Endothelial cell of umbilical vein (primary cell): ENCODE results near the gene ATG101. TPM values are rescaled to one million over a fixed set of nuclear protein-coding genes. Genes with fewer than 3 reads are reported as not detected.
A peak's percentile ranks its signal among the peaks of the same experiment; 100 is the strongest.

Source experiments
- BruUV-seq: library from RNA; stranded (reverse); fragments of 400-500 nt; replicated peaks from 2 replicates; lab custom pipeline; 2021; lab: Mats Ljungman, UMichigan
- CTCF ChIA-PET: fragments of 300-600, 350-600 bp; sonication (Branson Sonifier 250); formaldehyde crosslinking; loops from one replicate; lab custom pipeline; 2021; ENCODE audit warnings: antibody characterized with exemption, inconsistent platforms; lab: Charles Lee
- POLR2A ChIA-PET: fragments of 300-600, 350-600 bp; sonication (Branson Sonifier 250); formaldehyde crosslinking; loops from one replicate; lab custom pipeline; 2021; ENCODE audit warnings: antibody characterized with exemption, inconsistent platforms; lab: Charles Lee
- DNase-seq: peaks from one replicate; pipeline ENCODE4 v3.0.0-alpha.2; 2011; ENCODE audit warnings: low read depth, low spot score
- FAIRE-seq: peaks from 2 replicates; lab custom pipeline; 2011; peaks lifted over from hg19 to GRCh38; lab: Jason Lieb, UNC
- H2AFZ ChIP-seq: 2 replicates; pipeline ENCODE4 v1.6.0; 2012; ENCODE audit warnings: low read depth, low read length, control low read depth, inconsistent platforms
- H3K27ac ChIP-seq: 2 replicates; pipeline ENCODE4 v1.5.1; 2011; ENCODE audit warnings: low read depth, mild to moderate bottlenecking, control low read depth, low read length, moderate library complexity; ENCODE audit not compliant: insufficient read depth
- H3K27me3 ChIP-seq, 2 experiments: 2 replicates each; pipeline versions ENCODE4 v1.6.0 to v1.6.1; 2011; ENCODE audit warnings: low read length in 2 of 2, mixed read lengths in 1 of 2; ENCODE audit not compliant: control insufficient read depth in 2 of 2, insufficient read depth in 2 of 2
- H3K36me3 ChIP-seq, 2 experiments: 2 replicates in 1 of 2; 3 replicates in 1 of 2; pipeline ENCODE4 v1.5.1; 2011; ENCODE audit warnings: low read length in 2 of 2, mild to moderate bottlenecking in 1 of 2, moderate library complexity in 1 of 2; ENCODE audit not compliant: control insufficient read depth in 2 of 2, insufficient read depth in 2 of 2; ENCODE audit errors: extremely low read depth in 1 of 2
- H3K4me1 ChIP-seq: 3 replicates; pipeline ENCODE4 v1.5.1; 2011; ENCODE audit warnings: mild to moderate bottlenecking, low read length; ENCODE audit not compliant: control insufficient read depth, insufficient read depth; ENCODE audit errors: extremely low read depth
- H3K4me2 ChIP-seq: 2 replicates; pipeline ENCODE4 v1.6.1; 2011; ENCODE audit warnings: low read length, control low read depth, mixed read lengths; ENCODE audit not compliant: insufficient read depth
- H3K4me3 ChIP-seq, 3 experiments: fragments of 200-600 bp in 1 of 3; sonication (generic), shearing (Covaris generic) in 1 of 3; replicated peaks in 1 of 3; 2 replicates each; pipeline ENCODE4 v1.5.1; 2011 to 2016; ENCODE audit warnings: control low read depth in 3 of 3, low read length in 3 of 3, mild to moderate bottlenecking in 2 of 3, inconsistent platforms in 1 of 3, low read depth in 1 of 3, moderate library complexity in 1 of 3; ENCODE audit not compliant: insufficient read depth in 1 of 3
- H3K79me2 ChIP-seq: 2 replicates; pipeline ENCODE4 v1.6.0; 2012; ENCODE audit warnings: low read length, inconsistent platforms; ENCODE audit not compliant: control insufficient read depth, insufficient read depth
- H3K9ac ChIP-seq: replicated peaks from 2 replicates; pipeline ENCODE3; 2011; ENCODE audit warnings: low read length, control low read depth; ENCODE audit not compliant: insufficient read depth; ENCODE audit errors: extremely low read depth
- H3K9me1 ChIP-seq: replicated peaks from 3 replicates; pipeline ENCODE4 v1.6.0; 2011; ENCODE audit warnings: mild to moderate bottlenecking, low read length; ENCODE audit not compliant: control insufficient read depth, insufficient read depth; ENCODE audit errors: extremely low read depth
- H3K9me3 ChIP-seq: replicated peaks from 2 replicates; pipeline ENCODE4 v1.5.1; 2012; ENCODE audit warnings: low read length, inconsistent platforms; ENCODE audit not compliant: control insufficient read depth, insufficient read depth
- H4K20me1 ChIP-seq: replicated peaks from 2 replicates; pipeline ENCODE3; 2011; ENCODE audit warnings: mild to moderate bottlenecking, low read length; ENCODE audit not compliant: control insufficient read depth, insufficient read depth; ENCODE audit errors: extremely low read depth
- CTCF ChIP-seq, 2 donors: IDR thresholded peaks; 1 replicate in 1 of 2; 2 replicates in 1 of 2; pipeline ENCODE4 v1.5.1; 2011; ENCODE audit warnings: low read length in 2 of 2, mild to moderate bottlenecking in 2 of 2, moderate library complexity in 2 of 2, control low read depth in 1 of 2, inconsistent platforms in 1 of 2, low read depth in 1 of 2; ENCODE audit not compliant: insufficient read depth in 1 of 2; ENCODE audit errors: extremely low read depth in 1 of 2
- GATA2 ChIP-seq: IDR thresholded peaks from 2 replicates; pipeline ENCODE4 v1.7.0; 2011; ENCODE audit warnings: low read depth, mild to moderate bottlenecking, moderate library complexity, mixed read lengths, low read length; ENCODE audit not compliant: insufficient read length, insufficient read depth
- MAX ChIP-seq: IDR thresholded peaks from 2 replicates; pipeline ENCODE4 v1.6.1; 2011; ENCODE audit not compliant: insufficient read depth, insufficient read length
- MYC ChIP-seq: IDR thresholded peaks from one replicate; pipeline ENCODE4 v1.6.1; 2011; ENCODE audit warnings: mild to moderate bottlenecking, low read depth, low read length
- dilution Hi-C: fragments of 300-500 bp; cut with MboI; formaldehyde crosslinking; loops from one replicate; pipeline ENCODE4 v1.15.0; 2019; ENCODE audit warnings: low sequenced_read_pairs; ENCODE audit not compliant: extremely low pct_ligation_motif_present
- intact Hi-C: fragments of 100-400 bp; cut with micrococcal nuclease; formaldehyde crosslinking; loops from one replicate; pipeline ENCODE4 v1.10.0; 2022
- polyA plus RNA-seq, 4 experiments: library from polyadenylated mRNA; depleted of rRNA in 3 of 4; stranded (reverse) in 3 of 4; unstranded in 1 of 4; fragments of >200 nt; gene quantifications; 2 replicates each; pipeline versions ENCODE4 v1.2.1 to v1.2.3, GENCODE V29; 2011 to 2012; ENCODE audit warnings: missing spikeins in 1 of 4
- total RNA-seq: library from RNA; stranded (reverse); gene quantifications from 2 replicates; pipeline ENCODE4 v1.2.3, GENCODE V29; 2021

The ATG101 gene
- total and polyA plus RNA-seq, 2 donors (not counting 3 experiments of a cell fraction or from before 2014, with no cell fraction given), result 41.6 to 78.4 TPM

GRCh38 chr12:52033446-52034140 is 36.2 kb upstream of the ATG101 start:
- H3K9me1 ChIP-seq, result no peaks in the 10 kb centered on the region
- H3K27me3 ChIP-seq, result no peaks in the 10 kb centered on the region
- DNase-seq, result no peak
- FAIRE-seq, result no peak
- H4K20me1 ChIP-seq, result no peaks in the 10 kb centered on the region
- H3K36me3 ChIP-seq, result no peaks in the 10 kb centered on the region
- H3K4me2 ChIP-seq, result peak overlapping the region; percentile 26
- no peaks in the 10 kb centered on the region for H3K9me3 ChIP-seq
- no peaks in the 10 kb centered on the region for H3K79me2 ChIP-seq
- peaks cover 26% of the 10 kb centered on the region for H3K4me1 ChIP-seq
- H3K4me3 ChIP-seq, result peak overlapping the region in 2 of 3 experiments; percentile 14 to 30
- H3K9ac ChIP-seq, result peak overlapping the region; percentile 78
- BruUV-seq, result TSS peak; percentile 98
- intact Hi-C loops, result loop anchor here (1.0 kb wide), 2 partner anchors 18 to 36 kb away; partner anchors contain the start of genes ATG101 and NR4A1
- peak overlapping the region; percentile 74 for H3K27ac ChIP-seq
- dilution Hi-C loops, result no loop called here
- no peak overlapping the region for H2AFZ ChIP-seq
- ChIA-PET CTCF (interaction anchor here (0.8 to 6.7 kb wide), 22 partner anchors 8 to 837 kb away, joined by 3 to 68 read pairs (median 6); partner anchors contain the start of genes ATG101, NR4A1 and TAMALIN), POLR2A (interaction anchor here (0.9 to 1.4 kb wide), 4 partner anchors 11 to 36 kb away, joined by 3 to 15 read pairs (median 6); partner anchors contain the start of genes ATG101 and TAMALIN)
- TF ChIP-seq GATA2, result no peak
- no peak for TF ChIP-seq CTCF (IDR thresholded peaks at IDR 0.05; ENCODE audit: extremely low read depth in 1 of 2, insufficient read depth in 1 of 2, low read depth in 1 of 2, low read length in 2 of 2)
- no peak for TF ChIP-seq MYC
- TF ChIP-seq MAX, result no peak
